Stimulated activated CD4-positive, alpha-beta T cell treated with anti-CD3 and anti-CD28 coated beads, Interleukin-2, amount 100 ng/mL, for 4 hours (primary cell): ENCODE data around the gene TGFBR1.
"Not testable (repeated sequence)": the region's sequence is repeated elsewhere in the genome, so short reads cannot be mapped to it uniquely, and the experiment has no call there.

ENCODE experiments used
- DNase-seq: peaks from one replicate; pipeline ENCODE4 v3.0.0-alpha.2; 2020; ENCODE audit warnings: low read depth

TGFBR1 gene

DNA sequence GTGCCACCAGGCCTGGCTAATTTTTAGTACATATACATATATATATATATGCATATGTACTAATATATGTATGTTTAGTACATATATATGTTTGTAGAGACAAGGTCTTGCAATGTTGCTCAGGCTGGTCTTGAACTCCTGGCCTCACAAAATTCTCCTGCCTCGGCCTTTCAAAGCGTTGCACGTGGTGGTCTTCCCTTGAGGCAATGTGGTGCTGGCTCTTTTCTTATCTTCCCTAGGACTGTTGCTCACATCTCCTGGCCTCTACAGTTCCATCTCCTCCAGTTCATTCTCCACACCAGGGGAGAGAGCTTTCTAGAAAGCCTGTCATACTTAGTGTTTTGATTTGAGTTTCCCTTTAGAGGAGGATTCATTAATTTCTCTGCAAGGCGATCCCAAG is 28.9 kb upstream of the TGFBR1 start:
- no peak for DNase-seq

DNA sequence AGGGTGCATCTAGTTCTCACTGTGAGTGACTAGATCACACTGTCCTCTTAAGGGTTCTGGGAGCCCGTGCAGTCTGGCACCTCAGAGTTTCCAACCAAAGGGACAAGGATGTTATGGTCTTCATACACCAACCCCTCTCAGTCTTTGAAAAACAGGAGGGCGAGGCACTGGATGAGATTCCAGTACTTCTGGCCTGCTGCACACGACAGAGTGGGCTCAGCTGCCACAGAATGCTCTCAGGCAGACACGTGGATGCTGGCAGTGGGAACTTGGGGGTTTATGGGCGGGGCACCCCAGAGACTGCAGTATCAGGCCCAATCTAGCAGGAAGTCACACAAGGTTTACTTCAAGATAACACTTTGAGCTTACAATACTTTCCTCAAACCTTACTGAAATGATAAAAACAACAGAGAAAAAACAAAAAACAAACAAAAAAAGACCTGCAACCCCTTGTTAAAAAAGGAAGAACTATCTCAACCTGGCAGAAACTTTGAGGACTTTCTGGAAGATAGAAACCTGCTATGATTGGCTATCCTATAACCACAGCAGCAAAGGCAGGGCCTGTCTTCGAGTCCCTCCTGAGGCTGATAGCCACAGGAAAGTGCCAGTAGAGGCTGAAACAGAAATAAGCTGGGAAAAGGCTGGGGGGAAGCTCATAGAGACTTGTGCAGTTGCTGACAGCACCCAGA is 28.3 kb upstream of the TGFBR1 start:
- DNase-seq: peak; percentile 19

DNA sequence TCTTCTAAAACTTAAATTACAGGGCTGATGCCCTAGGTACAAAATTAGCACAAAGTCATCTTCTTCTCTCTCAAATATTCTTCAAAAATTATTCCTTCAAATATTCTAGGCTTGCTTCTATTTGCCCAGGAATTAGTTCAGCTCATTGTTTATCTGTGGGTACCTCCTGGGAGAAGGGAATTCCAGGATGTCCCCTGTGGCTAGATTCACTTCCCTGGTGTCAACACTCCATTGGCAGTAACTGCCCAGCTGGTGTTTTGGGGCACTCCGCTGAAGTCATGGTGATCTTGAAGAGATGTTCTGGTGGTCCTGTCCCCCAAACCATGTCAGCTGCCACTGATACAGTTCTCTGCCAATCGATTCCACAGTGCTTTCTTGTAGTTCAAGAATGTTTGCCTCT is 26.2 kb upstream of the TGFBR1 start:
- DNase-seq: no peak

DNA sequence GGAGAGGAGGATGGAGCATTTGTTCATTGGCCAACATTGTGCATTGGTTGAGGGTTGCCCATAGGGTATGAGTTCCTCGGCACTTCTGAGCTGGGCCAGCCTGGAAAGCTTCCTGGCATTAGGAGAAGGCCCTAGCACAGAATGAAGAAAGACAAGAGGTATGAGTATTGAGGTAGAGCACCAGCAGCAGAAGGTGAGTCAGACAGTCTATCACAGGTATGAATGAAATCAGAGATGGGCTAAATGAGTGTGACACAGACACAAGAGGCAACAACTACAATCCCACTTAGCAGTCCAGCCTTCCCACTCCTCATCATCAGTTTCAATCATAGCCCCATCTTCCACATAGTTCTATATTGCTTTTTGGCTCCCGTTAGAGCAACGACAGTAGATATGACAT is 25.4 kb upstream of the TGFBR1 start:
- DNase-seq: no peak

DNA sequence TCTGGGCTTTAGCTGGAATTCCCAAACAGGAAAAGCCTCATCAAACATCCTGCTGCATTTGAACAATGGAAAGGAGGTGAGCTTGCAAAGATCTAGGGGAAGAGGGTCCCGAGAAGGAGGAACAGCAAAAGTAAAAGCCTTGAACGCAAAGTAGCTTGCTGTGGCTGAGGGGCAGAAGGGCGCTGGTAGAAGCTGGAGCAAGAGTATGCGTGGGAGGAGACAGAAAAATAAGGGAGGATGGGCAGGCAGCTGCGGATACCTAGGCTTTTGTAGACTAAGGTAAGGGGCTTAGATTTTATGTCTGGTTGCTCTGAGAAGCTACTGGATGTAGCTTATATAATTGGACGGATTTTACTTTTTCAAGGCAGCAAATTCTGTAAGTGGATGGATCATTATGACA is 21.9 kb upstream of the TGFBR1 start:
- no peak for DNase-seq

DNA sequence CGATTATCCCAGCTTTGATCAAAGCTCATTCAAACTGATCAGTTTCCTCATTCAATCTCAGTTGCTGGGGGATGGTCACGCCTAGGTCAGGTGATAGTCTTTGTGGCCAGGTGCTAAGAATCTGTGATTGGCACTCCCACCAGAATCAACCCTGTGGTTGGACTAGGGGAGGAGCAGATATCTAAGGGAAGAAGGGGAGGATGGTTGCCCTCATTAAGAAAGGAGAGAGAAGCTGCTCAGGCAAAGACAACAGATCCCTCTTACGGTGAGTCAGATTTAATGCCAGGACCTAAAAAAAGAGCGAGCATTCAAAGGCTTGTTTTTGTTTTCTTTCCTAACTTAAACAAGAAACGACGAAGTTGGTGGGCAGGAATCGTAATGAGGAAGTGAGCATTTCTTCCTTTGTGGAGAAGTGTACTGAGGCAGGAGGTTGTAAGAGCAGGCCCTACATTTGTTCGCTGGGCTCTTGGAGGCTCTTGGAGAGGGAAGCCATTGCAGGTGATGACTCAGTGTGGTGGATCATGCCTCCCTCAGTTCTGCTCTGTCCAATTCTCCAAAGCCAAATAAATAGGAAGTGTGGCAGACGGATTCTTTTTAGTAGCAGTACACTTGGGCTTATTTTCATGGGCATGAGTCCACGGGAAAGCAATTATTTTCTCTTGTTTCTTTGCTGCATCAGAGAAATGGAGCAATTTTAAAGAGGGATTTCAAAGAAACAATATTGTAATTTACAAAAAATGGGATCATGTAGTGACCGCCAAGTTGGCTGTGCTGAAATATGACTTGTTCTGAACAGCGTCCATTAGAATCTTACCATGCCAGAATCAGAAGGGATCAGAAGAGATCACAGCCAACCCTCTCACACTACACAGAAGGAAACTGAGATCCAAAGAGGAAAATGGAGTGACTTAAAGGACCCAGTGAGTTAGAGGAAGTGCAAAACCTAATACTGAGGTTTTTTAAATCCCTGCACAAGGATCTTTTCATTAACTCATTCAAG is 18.7 kb upstream of the TGFBR1 start:
- no peak for DNase-seq

DNA sequence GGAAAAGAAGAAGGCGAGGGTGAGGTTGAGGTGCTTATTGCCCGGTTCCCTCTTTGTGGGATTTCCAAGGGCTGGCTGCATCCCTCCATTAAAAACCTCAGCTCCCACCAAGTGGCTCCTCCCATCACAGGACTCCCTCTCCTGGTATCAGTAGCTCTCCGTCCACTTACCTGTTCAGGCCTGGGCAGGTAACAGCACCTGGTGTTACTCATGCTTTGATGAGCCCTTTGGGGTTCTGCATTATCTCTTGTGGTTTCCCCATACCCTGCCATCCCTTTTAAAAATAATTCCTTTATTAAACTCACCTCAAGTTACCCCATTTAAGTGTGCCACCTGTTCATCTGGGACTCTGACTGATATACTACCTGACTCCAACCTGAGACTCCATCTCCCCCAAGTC is 17.5 kb upstream of the TGFBR1 start:
- DNase-seq: no peak

DNA sequence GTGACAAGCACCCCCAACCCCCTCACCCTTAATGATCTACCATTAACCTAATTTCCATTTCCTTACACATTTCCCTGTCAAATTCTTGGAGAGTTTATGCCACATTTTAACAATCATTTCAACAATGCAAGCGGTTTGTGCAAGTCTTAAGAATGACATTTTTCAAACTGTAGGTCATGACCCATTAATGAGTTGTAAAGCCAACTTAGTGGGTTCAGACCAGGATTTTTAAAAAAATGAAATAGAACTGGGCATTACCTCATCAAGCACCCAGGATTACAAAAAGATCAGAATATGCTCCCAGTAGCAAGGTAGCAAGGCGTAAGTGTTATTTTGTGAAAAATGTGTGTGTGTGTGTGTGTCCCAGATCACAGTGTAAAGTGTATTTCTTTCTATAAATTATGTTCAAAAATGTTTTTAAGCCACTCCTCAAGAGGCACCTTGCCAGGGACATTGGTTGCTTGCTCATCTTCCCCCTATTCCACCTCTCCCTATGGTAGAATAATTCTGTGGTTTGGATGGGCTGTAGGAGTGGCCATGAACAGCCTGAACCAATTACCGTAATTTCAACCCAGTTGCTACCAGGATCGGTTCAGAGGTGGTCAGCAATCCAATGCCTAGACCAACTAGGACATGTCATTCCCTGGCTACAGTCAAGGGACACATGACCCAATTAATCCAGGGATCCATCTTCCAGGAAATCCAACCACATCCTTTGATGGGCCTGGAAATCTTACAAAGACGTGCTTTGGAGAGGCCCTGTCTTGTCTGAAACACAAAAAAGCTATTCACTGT is 14.4 kb upstream of the TGFBR1 start:
- DNase-seq: no peak

DNA sequence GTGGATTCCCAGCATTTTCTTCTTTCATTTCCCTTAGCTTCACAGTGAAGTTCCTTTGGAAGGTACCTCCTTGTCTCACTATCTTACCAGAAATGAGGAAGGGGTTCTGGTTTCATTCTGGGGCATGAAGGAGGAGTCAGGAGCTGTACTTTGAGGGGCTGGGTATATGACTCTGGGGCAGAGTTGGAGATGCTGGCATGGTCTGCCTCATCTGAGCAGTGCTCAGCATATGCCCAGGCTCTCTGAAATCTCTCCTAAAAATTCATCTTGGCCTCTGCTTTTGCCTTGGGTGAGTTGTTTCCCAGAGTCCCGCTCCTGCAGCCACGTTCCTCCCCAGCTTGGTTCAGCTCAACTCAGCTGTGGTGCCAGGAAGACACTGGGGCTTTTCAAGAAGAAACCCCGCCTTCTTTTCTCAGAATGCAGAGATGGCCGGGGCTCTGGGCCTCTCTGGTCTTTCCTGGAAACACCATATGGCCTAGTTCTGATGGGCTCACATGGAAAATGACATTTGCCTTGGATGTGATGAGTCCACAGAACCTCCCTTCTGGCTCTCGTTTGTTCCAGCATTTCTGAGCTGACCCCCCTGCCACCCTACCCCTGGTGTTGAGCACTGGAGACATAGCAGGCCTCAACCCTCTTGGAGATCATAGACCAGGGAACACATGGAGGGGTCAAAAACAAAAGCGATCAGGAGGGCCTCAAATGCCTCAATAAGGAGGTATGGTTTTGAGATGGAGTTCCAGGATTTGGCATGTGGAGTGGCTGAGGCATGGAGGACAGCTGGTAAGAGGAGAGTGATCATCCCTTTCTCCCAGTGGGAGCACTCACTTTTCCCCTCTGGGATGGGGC is 12.0 kb upstream of the TGFBR1 start:
- DNase-seq: no peak

DNA sequence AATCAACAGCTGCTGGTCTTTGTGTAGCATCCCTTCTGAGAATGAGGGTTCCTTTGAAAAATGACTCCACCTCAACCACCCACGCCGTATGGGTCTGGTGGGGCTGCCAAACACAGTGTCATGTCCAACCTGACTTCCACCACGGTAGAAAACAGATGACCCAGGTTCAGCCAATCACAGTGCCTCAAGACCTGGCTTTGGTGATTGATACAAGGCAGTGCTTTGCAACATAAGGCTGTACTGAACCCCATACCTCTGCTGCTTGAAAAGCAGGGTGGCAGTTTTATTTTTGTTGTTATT is 11.5 kb upstream of the TGFBR1 start:
- DNase-seq: no peak

DNA sequence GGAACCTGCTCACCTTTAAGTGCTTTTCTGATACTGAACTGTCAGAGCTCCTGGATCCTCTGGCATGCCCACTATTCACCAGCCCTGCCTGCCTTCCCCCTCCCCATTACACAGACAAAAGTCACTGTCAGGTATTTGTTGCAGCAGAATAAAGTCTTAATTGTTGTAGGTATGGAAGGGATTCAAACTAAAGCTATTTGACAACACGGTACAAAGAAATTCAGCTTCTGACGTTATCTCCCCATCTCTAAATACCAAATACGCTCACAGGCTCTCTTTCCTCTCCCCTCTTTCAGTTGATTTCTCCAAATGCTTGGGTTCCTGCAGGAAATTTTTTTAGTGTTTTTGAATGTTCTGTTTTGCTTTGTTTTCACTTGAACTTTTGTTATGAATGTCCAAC is 9.3 kb upstream of the TGFBR1 start:
- DNase-seq: no peak

DNA sequence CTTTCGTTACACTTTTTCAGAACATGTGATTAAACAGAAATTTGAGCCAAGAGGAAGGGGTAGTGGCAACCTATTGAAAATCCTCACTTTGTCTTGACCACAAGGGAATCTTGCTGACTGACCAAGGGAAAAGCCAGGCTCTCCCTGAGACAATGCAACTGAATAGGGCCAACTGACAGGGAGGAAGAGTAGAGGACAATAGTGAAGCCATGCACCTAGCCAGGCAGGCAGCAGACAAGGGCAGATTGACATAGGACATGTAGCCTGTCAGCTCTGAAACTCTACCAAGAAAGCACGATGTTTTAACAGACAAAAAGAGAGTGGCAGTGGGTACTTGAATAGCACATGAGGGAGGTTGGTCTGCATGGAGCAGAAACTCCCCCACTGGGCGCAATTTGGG is 8.5 kb upstream of the TGFBR1 start:
- DNase-seq: no peak

DNA sequence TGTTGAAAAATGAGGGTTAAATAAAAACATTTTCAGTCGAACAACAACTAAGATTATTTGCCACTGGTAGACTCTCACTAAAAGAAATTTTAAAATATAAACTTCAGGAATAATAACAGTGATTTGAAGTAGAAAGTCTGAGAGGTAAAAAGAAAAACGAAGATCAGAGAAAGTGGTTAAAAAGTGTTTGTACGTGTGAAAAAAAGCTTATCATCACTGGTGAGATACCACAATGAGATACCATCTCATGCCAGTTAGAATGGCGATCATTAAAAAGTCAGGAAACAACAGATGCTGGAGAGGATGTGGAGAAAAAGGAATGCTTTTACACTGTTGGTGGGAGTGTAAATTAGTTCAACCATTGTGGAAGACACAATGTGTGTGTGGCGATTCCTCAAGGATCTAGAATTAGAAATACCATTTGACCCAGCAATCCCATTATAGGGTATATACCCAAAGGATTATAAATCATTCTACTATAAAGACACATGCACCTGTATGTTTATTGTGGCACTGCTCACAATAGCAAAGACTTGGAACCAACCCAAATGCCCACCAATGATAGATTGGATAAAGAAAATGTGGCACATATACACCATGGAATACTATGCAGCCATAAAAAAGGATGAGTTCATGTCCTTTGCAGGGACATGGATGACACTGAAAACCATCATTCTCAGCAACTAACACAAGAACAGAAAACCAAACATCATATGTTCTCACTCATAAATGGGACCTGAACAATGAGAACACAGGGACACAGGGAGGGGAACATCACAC is 4.9 kb upstream of the TGFBR1 start:
- DNase-seq: not testable (repeated sequence)

DNA sequence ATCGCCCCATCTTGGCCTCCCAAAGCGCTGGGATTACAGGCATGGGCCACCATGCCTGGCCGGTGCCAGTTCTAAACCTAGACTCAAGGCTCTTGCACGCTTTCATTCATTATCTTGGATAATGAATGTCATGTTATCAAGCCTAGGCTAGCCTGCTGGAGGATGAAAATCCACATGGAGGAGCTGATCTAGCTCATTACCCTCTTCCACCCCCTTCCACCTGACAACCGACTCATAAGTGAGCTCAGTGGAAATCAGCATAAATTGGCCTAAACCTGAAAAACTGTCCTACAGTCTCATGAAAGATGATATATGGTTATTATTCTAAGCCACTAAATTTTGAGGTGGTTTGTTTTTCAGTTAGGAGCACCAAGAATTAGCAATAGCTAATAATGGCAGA is 3.6 kb upstream of the TGFBR1 start:
- no peak for DNase-seq

DNA sequence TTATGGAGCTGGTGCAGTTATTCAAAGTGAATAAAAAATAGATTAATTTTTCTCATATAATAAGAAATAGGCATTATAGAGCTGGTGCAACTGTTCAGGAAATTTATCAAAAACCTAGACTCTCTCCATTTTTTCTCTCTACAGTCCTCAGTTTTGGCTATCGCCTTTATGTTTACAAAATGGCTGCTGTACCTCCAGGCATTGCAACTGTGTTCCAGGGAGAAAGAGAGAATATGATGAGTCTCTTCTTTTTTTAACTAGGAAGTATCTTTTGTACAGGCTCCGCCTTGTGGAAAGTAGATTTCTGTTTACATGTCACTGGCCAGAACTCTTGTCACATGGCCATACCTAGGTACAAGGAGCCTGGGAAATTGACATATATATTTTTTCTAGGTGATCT is 3.1 kb upstream of the TGFBR1 start:
- no peak for DNase-seq

DNA sequence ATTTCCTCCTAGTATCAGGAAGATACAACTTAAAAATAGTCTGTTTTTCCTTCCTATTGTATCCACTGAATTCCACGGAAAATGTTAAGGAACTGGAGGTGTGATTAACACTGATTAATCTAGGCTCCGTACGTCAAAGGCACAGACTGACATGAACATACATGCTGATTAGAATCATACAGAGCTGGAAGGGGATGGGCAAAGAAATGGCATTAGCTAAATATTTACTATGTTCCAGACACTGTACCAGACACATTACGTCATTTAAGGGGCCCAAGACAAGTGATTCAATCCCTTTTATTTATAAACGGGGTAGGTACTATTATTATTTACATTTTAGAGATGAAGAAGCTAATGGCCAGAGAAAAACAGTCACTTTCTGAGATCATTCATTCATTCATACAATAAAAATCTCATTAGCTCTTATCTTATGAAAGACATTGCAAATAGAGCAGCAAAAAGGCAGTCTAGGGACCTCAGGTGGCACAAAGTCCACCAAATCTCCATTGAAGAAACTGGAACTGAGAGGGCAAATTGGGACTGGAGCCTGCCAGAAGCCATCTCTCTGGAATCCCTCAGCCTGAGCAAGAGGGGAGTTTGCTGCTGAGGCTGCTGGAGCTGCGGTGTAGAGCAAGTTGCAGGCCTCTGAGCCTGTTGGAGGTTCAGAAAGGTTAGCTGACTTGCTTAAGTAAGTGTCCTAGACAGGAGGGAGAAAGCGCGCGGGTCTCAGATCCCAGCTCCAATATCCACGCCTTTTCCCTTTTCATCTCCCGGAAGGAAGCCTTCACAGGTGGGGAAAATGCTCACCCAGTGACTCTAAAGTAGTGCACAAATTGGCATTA is 1.6 kb upstream of the TGFBR1 start:
- DNase-seq: no peak

DNA sequence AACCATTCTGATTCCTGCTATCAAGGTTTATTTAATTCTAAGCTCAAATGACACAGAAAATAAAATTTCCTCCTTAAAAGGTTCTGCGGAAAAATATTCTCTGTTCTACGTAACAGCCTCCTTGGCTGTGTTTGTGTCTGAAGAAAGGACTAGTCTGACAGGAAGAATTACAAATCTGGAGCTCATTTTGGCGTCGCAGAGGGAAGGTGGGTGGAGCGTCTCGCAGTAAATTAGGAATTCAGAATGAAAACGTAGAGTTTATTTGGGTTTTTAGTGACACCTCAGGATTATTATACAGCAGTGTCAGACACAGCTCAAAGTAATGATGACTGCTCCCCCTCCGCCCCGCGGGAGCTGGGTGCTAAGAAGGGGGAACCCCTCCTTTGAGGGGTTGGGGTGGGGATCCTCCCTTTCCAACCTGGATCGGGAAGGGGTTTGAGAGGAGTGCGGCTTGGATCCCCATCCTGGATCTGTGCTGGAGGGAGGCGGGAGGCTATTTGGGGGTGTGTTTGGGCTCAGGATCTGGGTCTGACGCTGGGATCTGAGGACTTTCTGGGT is 933 bp upstream of the TGFBR1 start:
- no peak for DNase-seq

DNA sequence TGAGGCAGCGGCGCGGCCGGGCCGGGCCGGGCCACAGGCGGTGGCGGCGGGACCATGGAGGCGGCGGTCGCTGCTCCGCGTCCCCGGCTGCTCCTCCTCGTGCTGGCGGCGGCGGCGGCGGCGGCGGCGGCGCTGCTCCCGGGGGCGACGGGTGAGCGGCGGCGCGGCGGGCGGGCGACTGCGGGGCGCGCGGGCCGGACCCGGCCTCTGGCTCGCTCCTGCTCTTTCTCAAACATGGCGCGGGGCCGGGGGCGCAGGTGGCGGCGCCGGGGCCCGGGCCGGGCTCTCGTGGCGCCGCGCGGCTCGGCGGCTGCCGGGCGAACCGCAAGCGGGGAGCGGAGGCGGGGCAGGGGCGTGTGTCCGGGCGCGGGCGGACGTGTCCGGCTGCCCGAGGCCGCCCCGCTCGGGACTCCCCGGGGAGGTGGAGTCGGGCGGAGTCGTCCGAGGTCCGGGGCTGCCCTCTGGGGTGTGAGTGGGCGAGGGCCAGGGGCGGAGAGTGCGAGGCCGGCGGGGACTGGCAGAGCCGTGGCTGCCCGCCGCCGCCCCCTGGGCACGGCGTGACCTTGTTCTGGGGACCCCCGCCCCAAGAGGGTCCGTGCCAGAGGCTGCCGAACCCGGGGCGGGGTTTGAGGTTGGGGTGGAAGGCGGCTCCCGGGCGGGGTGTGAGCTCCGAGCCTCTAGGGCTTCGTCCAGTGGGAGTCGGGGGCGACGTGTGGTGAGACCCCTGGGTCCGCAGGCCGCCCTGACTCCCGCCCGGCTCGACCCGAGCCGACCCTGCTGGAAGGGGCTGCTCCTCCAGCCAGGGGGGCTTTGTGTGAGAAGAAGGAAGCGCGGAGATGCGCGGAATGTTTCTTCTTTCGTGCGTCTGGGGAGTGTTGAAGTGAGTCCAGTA is 485 bp downstream of the TGFBR1 start:
- no peak for DNase-seq

DNA sequence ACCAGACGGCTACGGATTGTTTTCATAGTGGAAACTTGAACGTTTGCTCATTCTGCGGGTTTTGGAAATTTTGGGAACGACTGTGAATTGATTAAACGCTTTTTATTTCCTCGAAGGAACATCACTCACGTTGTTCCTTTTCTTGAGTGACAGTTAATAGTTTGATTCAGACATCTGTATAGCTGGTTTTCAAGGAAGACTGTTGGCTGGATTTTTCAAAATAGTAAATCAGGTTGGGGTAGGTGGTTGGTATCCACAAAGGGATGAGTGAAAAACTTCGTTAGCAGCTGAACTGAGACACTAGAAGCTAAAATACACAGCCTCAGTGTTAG is 1.1 kb downstream of the TGFBR1 start:
- no peak for DNase-seq
